H9 (cell line): Measurements from ENCODE around the gene GPS1. TPM values are rescaled to one million over a fixed set of nuclear protein-coding genes. Genes with fewer than 3 reads are reported as not detected.

Experiments used
- DNase-seq: peaks from one replicate; pipeline ENCODE4 v3.0.0-alpha.2; 2017
- H2AFZ ChIP-seq: one replicate; pipeline ENCODE4 v1.6.1; 2013; ENCODE audit warnings: mild to moderate bottlenecking, low read length, control low read depth, moderate library complexity
- H2AK5ac ChIP-seq: 2 replicates; pipeline ENCODE4 v1.6.1; 2013; ENCODE audit warnings: low read length, control low read depth, mixed read lengths; ENCODE audit not compliant: insufficient read length
- H2BK120ac ChIP-seq: one replicate; pipeline ENCODE4 v1.6.1; 2013; ENCODE audit warnings: low read depth, mild to moderate bottlenecking, low read length, control low read depth, inconsistent platforms; ENCODE audit not compliant: poor library complexity, severe bottlenecking
- H2BK12ac ChIP-seq: 2 replicates; pipeline ENCODE4 v1.6.1; 2013; ENCODE audit warnings: low read length, control low read depth, mixed read lengths, low read depth; ENCODE audit not compliant: insufficient read length
- H2BK15ac ChIP-seq: 2 replicates; pipeline ENCODE4 v1.6.1; 2013; ENCODE audit warnings: low read depth, low read length, control low read depth
- H2BK20ac ChIP-seq: one replicate; pipeline ENCODE4 v1.6.1; 2013; ENCODE audit warnings: low read depth, mild to moderate bottlenecking, low read length, control low read depth, inconsistent platforms; ENCODE audit not compliant: poor library complexity, severe bottlenecking
- H2BK5ac ChIP-seq: 2 replicates; pipeline ENCODE4 v1.6.1; 2013; ENCODE audit warnings: low read length, control low read depth, mixed read lengths; ENCODE audit not compliant: insufficient read length
- H3K14ac ChIP-seq: 2 replicates; pipeline ENCODE4 v1.6.1; 2013; ENCODE audit warnings: low read length, control low read depth; ENCODE audit not compliant: insufficient read depth
- H3K18ac ChIP-seq: 2 replicates; pipeline ENCODE4 v1.6.1; 2013; ENCODE audit warnings: low read depth, mild to moderate bottlenecking, mixed read lengths, low read length, control low read depth; ENCODE audit not compliant: insufficient read length
- H3K23ac ChIP-seq: 2 replicates; pipeline ENCODE4 v1.6.1; 2013; ENCODE audit warnings: low read length, control low read depth, mixed read lengths, low read depth; ENCODE audit not compliant: insufficient read length
- H3K23me2 ChIP-seq: 2 replicates; pipeline ENCODE4 v1.6.1; 2013; ENCODE audit warnings: low read depth, mild to moderate bottlenecking, mixed read lengths, low read length, control low read depth; ENCODE audit not compliant: insufficient read length, poor library complexity, severe bottlenecking
- H3K27ac ChIP-seq: 2 replicates; pipeline ENCODE4 v1.5.1; 2013; ENCODE audit warnings: low read length, control low read depth, mixed read lengths, low read depth; ENCODE audit not compliant: insufficient read length
- H3K27me3 ChIP-seq: 2 replicates; pipeline ENCODE4 v1.6.1; 2013; ENCODE audit warnings: low read length, control low read depth, inconsistent platforms; ENCODE audit not compliant: insufficient read depth
- H3K4ac ChIP-seq: 2 replicates; pipeline ENCODE4 v1.6.1; 2013; ENCODE audit warnings: low read depth, mild to moderate bottlenecking, control low read depth, inconsistent platforms, low read length, moderate library complexity
- H3K4me1 ChIP-seq: 2 replicates; pipeline ENCODE4 v1.6.1; 2013; ENCODE audit warnings: low read length, control low read depth, inconsistent platforms; ENCODE audit not compliant: insufficient read depth
- H3K4me2 ChIP-seq: 2 replicates; pipeline ENCODE4 v1.6.1; 2013; ENCODE audit warnings: low read length, control low read depth, mixed read lengths; ENCODE audit not compliant: insufficient read length, insufficient read depth
- H3K56ac ChIP-seq: 2 replicates; pipeline ENCODE4 v1.6.1; 2013; ENCODE audit warnings: low read depth, mild to moderate bottlenecking, mixed read lengths, low read length, control low read depth; ENCODE audit not compliant: insufficient read length
- H3K79me1 ChIP-seq: 2 replicates; pipeline ENCODE4 v1.6.1; 2013; ENCODE audit warnings: low read depth, mild to moderate bottlenecking, moderate library complexity, low read length, control low read depth, inconsistent platforms; ENCODE audit not compliant: insufficient read depth, poor library complexity, severe bottlenecking
- H3K79me2 ChIP-seq: 2 replicates; pipeline ENCODE4 v1.6.1; 2013; ENCODE audit warnings: low read length, control low read depth, inconsistent platforms; ENCODE audit not compliant: insufficient read depth
- H3K9ac ChIP-seq: 2 replicates; pipeline ENCODE4 v1.6.1; 2013; ENCODE audit warnings: low read length, control low read depth, mixed read lengths; ENCODE audit not compliant: insufficient read length; ENCODE audit errors: extremely low read depth
- H3K9me3 ChIP-seq: one replicate; pipeline ENCODE4 v1.6.1; 2013; ENCODE audit warnings: low read depth, low read length, inconsistent platforms; ENCODE audit not compliant: control insufficient read depth
- H3T11ph ChIP-seq: one replicate; pipeline ENCODE4 v1.6.1; 2013; ENCODE audit warnings: mild to moderate bottlenecking, low read length, control low read depth, inconsistent platforms
- H4K20me1 ChIP-seq: one replicate; pipeline ENCODE4 v1.6.1; 2013; ENCODE audit not compliant: control insufficient read depth, insufficient read length, insufficient read depth
- H4K5ac ChIP-seq: 2 replicates; pipeline ENCODE4 v1.6.1; 2013; ENCODE audit warnings: low read depth, mild to moderate bottlenecking, mixed read lengths, low read length, control low read depth; ENCODE audit not compliant: insufficient read length
- H4K8ac ChIP-seq: replicated peaks from 2 replicates; pipeline ENCODE4 v1.6.1; 2013; ENCODE audit warnings: low read length, control low read depth, mixed read lengths, low read depth; ENCODE audit not compliant: insufficient read length
- H4K91ac ChIP-seq: 2 replicates; pipeline ENCODE4 v1.6.1; 2013; ENCODE audit warnings: low read depth, mild to moderate bottlenecking, moderate library complexity, mixed read lengths, low read length, control low read depth; ENCODE audit not compliant: insufficient read length
- H3K27ac Mint-ChIP-seq, 3 experiments: 2 replicates in 2 of 3; 3 replicates in 1 of 3; pipeline ENCODE4 v1.8.0; 2020 to 2021; ENCODE audit warnings: mixed read lengths in 3 of 3, mild to moderate bottlenecking in 1 of 3, moderate library complexity in 1 of 3
- H3K27me3 Mint-ChIP-seq: 2 replicates; pipeline ENCODE4 v1.8.0; 2021; ENCODE audit warnings: low read depth, mild to moderate bottlenecking, moderate library complexity, mixed read lengths
- H3K36me3 Mint-ChIP-seq, 3 experiments: 2 replicates in 2 of 3; 3 replicates in 1 of 3; pipeline ENCODE4 v1.8.0; 2020 to 2021; ENCODE audit warnings: low read depth in 3 of 3, mixed read lengths in 3 of 3; ENCODE audit not compliant: insufficient read depth in 1 of 3
- H3K4me1 Mint-ChIP-seq, 2 experiments: 2 replicates each; pipeline ENCODE4 v1.8.0; 2020; ENCODE audit warnings: mixed read lengths in 2 of 2
- H3K4me3 Mint-ChIP-seq, 2 experiments: 2 replicates in 1 of 2; 3 replicates in 1 of 2; pipeline ENCODE4 v1.8.0; 2020 to 2021; ENCODE audit warnings: mild to moderate bottlenecking in 2 of 2, mixed read lengths in 2 of 2, moderate library complexity in 1 of 2
- H3K9me3 Mint-ChIP-seq, 2 experiments: 2 replicates in 1 of 2; 3 replicates in 1 of 2; pipeline ENCODE4 v1.8.0; 2020; ENCODE audit warnings: mild to moderate bottlenecking in 2 of 2, mixed read lengths in 2 of 2, moderate library complexity in 1 of 2
- WGBS: extraction: QIAGEN DNeasy Blood & Tissue Kit; methylation state at CpG from one replicate; pipeline ENCODE4 v1.1.7; 2013; ENCODE audit warnings: missing lambda C conversion rate, low lambda C conversion rate, mixed read lengths; ENCODE audit not compliant: insufficient read length; ENCODE audit errors: extremely low coverage; 5-methylcytosine and 5-hydroxymethylcytosine counted together
- total RNA-seq: library from RNA; stranded (reverse); gene quantifications from 2 replicates; pipeline ENCODE4 v1.2.1, GENCODE V29; 2021
- TF ChIP-seq, protein P1 (sequence below): fragments of 200-600 bp; sonication (generic); conservative IDR thresholded peaks from 3 replicates; pipeline ENCODE4 v1.8.0; 2021; ENCODE audit warnings: antibody characterized with exemption, mild to moderate bottlenecking

The GPS1 gene
- total RNA-seq, 1 experiment from 2014 or later: 164 TPM

DNA sequence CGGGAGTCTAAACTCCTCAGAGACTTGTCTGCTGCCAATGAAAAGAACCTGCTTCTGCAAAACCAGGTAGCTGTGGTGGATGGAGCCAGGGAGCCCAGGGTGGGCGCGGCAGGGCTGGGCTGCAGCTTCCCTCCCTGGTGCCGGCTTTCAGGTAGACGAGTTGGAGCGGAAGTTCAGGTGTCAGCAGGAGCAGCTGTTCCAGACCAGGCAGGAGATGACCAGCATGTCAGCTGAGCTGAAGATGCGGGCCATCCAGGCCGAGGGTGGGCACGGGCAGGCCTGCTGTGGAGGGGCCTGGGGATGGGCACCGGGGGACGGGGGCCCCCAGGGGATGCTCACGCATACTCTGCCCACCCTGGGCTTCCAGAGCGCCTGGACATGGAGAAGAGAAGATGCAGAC lies 23.5 kb upstream of the GPS1 start:
- no peak overlapping the region for H2BK15ac ChIP-seq
- H2BK5ac ChIP-seq: no peak overlapping the region
- H2BK12ac ChIP-seq: no peak overlapping the region
- H3K27me3 ChIP-seq: no peaks in the 10 kb centered on the region
- peaks cover 3 to 14% (median 7%) of the 10 kb centered on the region in 3 experiments; a peak in 6 of 7 replicates for H3K36me3 Mint-ChIP-seq
- no peak overlapping the region for H2BK20ac ChIP-seq
- H3K9me3 ChIP-seq: no peaks in the 10 kb centered on the region
- H2AK5ac ChIP-seq: no peak overlapping the region
- no peak overlapping the region for H4K8ac ChIP-seq
- no peaks in the 10 kb centered on the region for H4K20me1 ChIP-seq
- no peak overlapping the region for H3T11ph ChIP-seq
- no peak overlapping the region for H3K18ac ChIP-seq
- no peak overlapping the region for H3K4ac ChIP-seq
- H3K9ac ChIP-seq: no peak overlapping the region
- no peaks in the 10 kb centered on the region for H3K4me1 ChIP-seq
- TF ChIP-seq, protein P1, sequence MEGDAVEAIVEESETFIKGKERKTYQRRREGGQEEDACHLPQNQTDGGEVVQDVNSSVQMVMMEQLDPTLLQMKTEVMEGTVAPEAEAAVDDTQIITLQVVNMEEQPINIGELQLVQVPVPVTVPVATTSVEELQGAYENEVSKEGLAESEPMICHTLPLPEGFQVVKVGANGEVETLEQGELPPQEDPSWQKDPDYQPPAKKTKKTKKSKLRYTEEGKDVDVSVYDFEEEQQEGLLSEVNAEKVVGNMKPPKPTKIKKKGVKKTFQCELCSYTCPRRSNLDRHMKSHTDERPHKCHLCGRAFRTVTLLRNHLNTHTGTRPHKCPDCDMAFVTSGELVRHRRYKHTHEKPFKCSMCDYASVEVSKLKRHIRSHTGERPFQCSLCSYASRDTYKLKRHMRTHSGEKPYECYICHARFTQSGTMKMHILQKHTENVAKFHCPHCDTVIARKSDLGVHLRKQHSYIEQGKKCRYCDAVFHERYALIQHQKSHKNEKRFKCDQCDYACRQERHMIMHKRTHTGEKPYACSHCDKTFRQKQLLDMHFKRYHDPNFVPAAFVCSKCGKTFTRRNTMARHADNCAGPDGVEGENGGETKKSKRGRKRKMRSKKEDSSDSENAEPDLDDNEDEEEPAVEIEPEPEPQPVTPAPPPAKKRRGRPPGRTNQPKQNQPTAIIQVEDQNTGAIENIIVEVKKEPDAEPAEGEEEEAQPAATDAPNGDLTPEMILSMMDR: no peak
- no peak for DNase-seq
- peaks cover 8% of the 10 kb centered on the region for H3K23me2 ChIP-seq
- no peak overlapping the region for H3K56ac ChIP-seq
- no peak overlapping the region for H3K4me2 ChIP-seq
- no peak overlapping the region for H2BK120ac ChIP-seq
- no peak overlapping the region for H3K23ac ChIP-seq
- peaks cover 0 to 2% of the 10 kb centered on the region in 2 experiments; a peak in 1 of 5 replicates for H3K9me3 Mint-ChIP-seq
- H4K5ac ChIP-seq: no peak overlapping the region
- H2AFZ ChIP-seq: no peak overlapping the region
- H3K14ac ChIP-seq: no peak overlapping the region
- H3K27ac ChIP-seq: no peak overlapping the region
- no peaks in the 10 kb centered on the region for H3K79me1 ChIP-seq
- H3K4me1 Mint-ChIP-seq: peaks cover 2 to 15% of the 10 kb centered on the region in 2 experiments; a peak in 3 of 4 replicates
- H3K79me2 ChIP-seq: no peaks in the 10 kb centered on the region
- WGBS: no CpG with 5 or more reads among the region's 13 CpGs
- H3K4me3 Mint-ChIP-seq: no peak overlapping the region
- H3K27me3 Mint-ChIP-seq: no peaks in the 10 kb centered on the region; the same call in none of the 2 replicates
- no peak overlapping the region for H3K27ac Mint-ChIP-seq
- no peak overlapping the region for H4K91ac ChIP-seq
